ENCODE results near the gene TMEM18. TPM values are rescaled to one million over a fixed set of nuclear protein-coding genes. Genes with fewer than 3 reads are reported as not detected.

TMEM18 gene
- total RNA-seq (ENCODE audit: low replicate concordance): 23.5 and 50.0 TPM in 2 replicates

DNA sequence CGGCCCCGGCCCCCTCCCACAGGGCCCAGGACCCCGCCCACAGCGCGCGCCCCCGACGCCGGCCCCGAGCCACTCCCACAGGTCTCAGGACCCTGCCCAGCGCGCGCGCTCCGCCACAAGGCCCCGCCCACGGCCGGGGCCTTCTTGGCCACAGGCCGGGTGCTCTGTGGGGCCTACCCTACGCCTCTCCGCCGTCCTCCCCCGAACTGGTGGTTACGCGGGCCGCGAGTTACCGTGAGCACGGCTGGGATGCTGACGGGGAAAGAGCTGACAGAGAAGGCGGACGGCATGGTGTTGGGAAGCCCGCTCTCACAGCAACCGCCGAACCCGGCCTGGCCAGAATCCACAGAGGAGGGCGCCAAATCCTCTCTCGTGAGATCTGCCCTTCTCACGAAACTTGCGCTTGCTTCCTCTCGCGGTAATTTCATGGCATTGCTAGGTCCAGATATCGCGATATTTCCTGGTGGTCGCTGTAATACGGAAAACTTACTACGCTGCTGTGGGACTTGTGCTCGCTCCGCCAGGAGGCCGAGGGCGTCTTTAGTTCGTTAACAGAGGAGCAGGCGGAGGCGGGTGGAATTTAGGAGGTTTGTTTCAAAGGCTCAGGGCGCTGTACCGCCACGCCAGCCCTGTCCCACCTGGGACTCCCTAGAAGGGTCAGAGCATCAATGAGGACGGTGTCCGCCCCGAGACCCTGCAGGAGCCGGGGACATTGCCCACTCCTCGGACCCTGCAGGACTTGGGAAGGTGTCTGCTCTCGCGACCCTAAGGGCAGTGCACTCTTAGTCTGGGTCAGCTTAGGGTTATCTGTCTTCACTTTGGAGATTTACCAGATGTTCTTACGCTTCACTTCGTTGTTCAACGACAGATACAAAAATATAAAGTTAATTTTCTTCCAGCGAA is at the start of gene TMEM18:
TMEM18 (minus strand) TSS at position 351 of the 903 bp plus-strand sequence; CDS start at position 290, 61 bp downstream.
- Histone ChIP-seq H3K27ac (peak within 1 kb of the TSS; percentile 99), H2AFZ (replicated peaks) (peak within 1 kb of the TSS; percentile 42), H4K20me1 (ENCODE audit: low read depth) (peaks cover 18% of the 10 kb centered on the region), H3K4me2 (peak within 1 kb of the TSS; percentile 86), H3K9ac (peak within 1 kb of the TSS; percentile 98), H3K9me3 (ENCODE audit: low read depth) (no peaks in the 10 kb centered on the region), H3K4me1 (peaks cover 4% of the 10 kb centered on the region), H3K27me3 (no peaks in the 10 kb centered on the region), H3K4me3 (peak within 1 kb of the TSS; percentile 76), H3K79me2 (ENCODE audit: low read depth) (peaks cover 48% of the 10 kb centered on the region), H3K36me3 (no peaks in the 10 kb centered on the region), H3F3A (ENCODE audit: low read depth) (peaks cover 21% of the 10 kb centered on the region)
- Mint-ChIP-seq H3K36me3 (peaks cover 17% of the 10 kb centered on the region), H3K27me3 (ENCODE audit: insufficient read depth, low read depth) (peaks cover 2% of the 10 kb centered on the region), H3K9me3 (no peaks in the 10 kb centered on the region), H3K4me3 (peak within 1 kb of the TSS; percentile 98), H3K4me1 (peaks cover 53% of the 10 kb centered on the region), H3K27ac (peak within 1 kb of the TSS; percentile 98)
- TF ChIP-seq, protein P1, sequence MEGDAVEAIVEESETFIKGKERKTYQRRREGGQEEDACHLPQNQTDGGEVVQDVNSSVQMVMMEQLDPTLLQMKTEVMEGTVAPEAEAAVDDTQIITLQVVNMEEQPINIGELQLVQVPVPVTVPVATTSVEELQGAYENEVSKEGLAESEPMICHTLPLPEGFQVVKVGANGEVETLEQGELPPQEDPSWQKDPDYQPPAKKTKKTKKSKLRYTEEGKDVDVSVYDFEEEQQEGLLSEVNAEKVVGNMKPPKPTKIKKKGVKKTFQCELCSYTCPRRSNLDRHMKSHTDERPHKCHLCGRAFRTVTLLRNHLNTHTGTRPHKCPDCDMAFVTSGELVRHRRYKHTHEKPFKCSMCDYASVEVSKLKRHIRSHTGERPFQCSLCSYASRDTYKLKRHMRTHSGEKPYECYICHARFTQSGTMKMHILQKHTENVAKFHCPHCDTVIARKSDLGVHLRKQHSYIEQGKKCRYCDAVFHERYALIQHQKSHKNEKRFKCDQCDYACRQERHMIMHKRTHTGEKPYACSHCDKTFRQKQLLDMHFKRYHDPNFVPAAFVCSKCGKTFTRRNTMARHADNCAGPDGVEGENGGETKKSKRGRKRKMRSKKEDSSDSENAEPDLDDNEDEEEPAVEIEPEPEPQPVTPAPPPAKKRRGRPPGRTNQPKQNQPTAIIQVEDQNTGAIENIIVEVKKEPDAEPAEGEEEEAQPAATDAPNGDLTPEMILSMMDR (IDR thresholded peaks at IDR 0.05): peak; percentile 49
- TF ChIP-seq EZH2phosphoT487 (IDR thresholded peaks at IDR 0.05) (no peak), EZH2 (IDR thresholded peaks at IDR 0.05) (no peak)
- peak; percentile 98 for DNase-seq (ENCODE audit: low spot score)

DNA sequence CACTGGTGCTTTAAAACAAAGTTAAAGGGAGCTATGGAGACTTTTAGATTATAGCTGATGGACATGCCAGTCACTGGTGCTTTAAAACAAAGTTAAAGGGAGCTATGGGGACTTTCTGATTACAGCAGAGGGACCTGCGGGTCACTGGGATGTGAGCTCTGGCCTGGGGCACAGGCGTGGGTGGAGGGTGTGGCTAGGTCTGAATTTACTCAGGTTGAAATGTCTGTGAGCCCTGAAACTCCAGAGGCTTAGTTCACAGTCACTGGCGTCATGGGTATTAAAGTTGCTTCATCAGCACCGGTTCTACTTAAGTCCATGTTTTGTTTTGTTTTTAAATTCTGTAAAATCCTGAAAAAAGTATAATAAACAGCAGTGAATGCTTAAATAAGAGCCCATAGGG is 49.0 kb upstream of the TMEM18 start:
- Histone ChIP-seq H3K27me3 (no peaks in the 10 kb centered on the region), H3K79me2 (ENCODE audit: low read depth) (no peaks in the 10 kb centered on the region), H3K9ac (no peak overlapping the region), H2AFZ (replicated peaks) (no peak overlapping the region), H3F3A (ENCODE audit: low read depth) (peaks cover 7% of the 10 kb centered on the region), H3K4me2 (no peak overlapping the region), H3K4me3 (no peak overlapping the region), H3K36me3 (no peaks in the 10 kb centered on the region), H3K9me3 (ENCODE audit: low read depth) (no peaks in the 10 kb centered on the region), H4K20me1 (ENCODE audit: low read depth) (no peaks in the 10 kb centered on the region), H3K4me1 (peaks cover 7% of the 10 kb centered on the region), H3K27ac (no peak overlapping the region)
- DNase-seq (ENCODE audit: low spot score): no peak
- Mint-ChIP-seq H3K4me3 (no peak overlapping the region), H3K27me3 (ENCODE audit: insufficient read depth, low read depth) (peaks cover 5% of the 10 kb centered on the region), H3K36me3 (no peaks in the 10 kb centered on the region), H3K4me1 (peaks cover 11% of the 10 kb centered on the region), H3K9me3 (no peaks in the 10 kb centered on the region), H3K27ac (no peak overlapping the region)
- TF ChIP-seq EZH2 (IDR thresholded peaks at IDR 0.05) (no peak), EZH2phosphoT487 (IDR thresholded peaks at IDR 0.05) (no peak)
- TF ChIP-seq, protein P1 (IDR thresholded peaks at IDR 0.05): no peak

DNA sequence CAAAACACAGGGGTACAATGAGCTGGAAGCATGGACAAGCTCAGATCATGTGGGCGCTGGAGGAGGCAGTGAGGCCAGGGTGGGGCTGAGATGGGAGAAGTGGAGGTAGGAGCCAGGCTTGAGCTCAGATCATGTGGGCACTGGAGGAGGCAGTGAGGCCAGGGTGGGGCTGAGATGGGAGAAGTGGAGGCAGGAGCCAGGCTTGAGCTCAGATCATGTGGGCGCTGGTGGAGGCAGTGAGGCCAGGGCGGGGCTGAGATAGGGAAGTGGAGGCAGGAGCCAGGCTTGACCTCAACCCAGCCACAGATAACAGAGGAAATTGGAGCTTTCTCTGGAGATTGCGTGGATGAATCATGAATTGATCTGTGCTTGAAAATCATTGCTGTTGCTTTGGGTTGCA is 48.3 kb upstream of the TMEM18 start:
- Mint-ChIP-seq H3K4me3 (no peak overlapping the region), H3K9me3 (no peaks in the 10 kb centered on the region), H3K27me3 (ENCODE audit: insufficient read depth, low read depth) (peaks cover 5% of the 10 kb centered on the region), H3K4me1 (peaks cover 11% of the 10 kb centered on the region), H3K27ac (no peak overlapping the region), H3K36me3 (no peaks in the 10 kb centered on the region)
- Histone ChIP-seq H4K20me1 (ENCODE audit: low read depth) (no peaks in the 10 kb centered on the region), H3K9me3 (ENCODE audit: low read depth) (no peaks in the 10 kb centered on the region), H3K27ac (no peak overlapping the region), H3K79me2 (ENCODE audit: low read depth) (no peaks in the 10 kb centered on the region), H3K36me3 (no peaks in the 10 kb centered on the region), H2AFZ (replicated peaks) (no peak overlapping the region), H3K27me3 (no peaks in the 10 kb centered on the region), H3K4me1 (peaks cover 7% of the 10 kb centered on the region), H3K4me3 (no peak overlapping the region), H3K9ac (no peak overlapping the region), H3F3A (ENCODE audit: low read depth) (peaks cover 7% of the 10 kb centered on the region), H3K4me2 (no peak overlapping the region)
- TF ChIP-seq EZH2phosphoT487 (IDR thresholded peaks at IDR 0.05) (no peak), EZH2 (IDR thresholded peaks at IDR 0.05) (no peak)
- TF ChIP-seq, protein P1 (IDR thresholded peaks at IDR 0.05): no peak
- DNase-seq (ENCODE audit: low spot score): no peak

All from neural progenitor cell (in vitro differentiated cells).